GM19023 (cell line): ENCODE results near the gene DNHD1.
A peak's percentile ranks its signal among the peaks of the same experiment; 100 is the strongest.

ENCODE experiments used
- ATAC-seq: cut with Tn5 transposase; IDR thresholded peaks from one replicate; pipeline ENCODE4 v1.9.1; 2021; ENCODE audit warnings: mild to moderate bottlenecking, moderate library complexity; ENCODE audit not compliant: unreplicated experiment

Gene DNHD1

DNA sequence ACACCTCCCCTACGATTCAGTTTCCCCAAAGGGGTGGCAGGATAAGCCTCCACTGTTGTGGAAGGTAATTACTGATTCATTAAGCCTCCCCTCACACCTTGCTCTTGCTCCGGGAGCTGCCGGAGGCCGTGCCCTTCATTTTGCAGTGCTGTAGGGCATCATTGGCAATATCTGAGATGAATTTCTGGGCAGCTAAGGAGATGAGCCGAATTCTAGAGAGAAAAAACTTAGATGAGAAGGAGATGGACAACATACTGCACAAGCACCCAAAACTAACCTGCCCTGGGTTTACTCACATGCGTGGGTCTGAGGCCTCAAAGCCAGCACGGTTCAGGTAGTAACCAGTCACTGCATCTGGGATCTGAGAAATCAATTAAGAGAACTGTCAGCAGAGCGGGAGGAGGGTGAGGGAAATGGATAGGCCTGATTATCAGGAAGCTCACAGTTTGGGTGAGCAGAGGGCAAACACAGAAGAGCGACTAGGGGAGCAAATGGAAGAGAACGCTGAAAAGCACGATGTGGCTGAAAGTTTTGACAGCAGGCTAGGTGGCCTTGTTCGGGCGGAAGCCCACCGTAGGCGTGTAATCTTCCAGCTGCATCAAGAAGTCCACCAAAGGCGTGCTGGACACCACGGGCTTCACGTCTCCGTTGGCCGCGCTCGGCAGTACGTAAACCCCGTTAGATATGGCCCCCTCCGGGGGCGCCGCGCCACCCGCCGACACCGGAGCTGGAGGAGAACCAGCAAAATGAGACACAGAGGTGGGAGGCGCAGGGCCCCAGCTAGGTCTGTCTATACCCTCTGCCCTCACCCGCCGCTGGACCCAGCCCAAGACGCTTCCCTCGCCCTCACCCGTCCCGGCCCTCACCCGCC lies 114.2 kb downstream of the DNHD1 start:
- ATAC-seq, result peak; percentile 1

- peak; percentile 17 for ATAC-seq
These were observed 114.8 kb downstream of the DNHD1 start for GRCh38 chr11:6611963-6612212.

DNA sequence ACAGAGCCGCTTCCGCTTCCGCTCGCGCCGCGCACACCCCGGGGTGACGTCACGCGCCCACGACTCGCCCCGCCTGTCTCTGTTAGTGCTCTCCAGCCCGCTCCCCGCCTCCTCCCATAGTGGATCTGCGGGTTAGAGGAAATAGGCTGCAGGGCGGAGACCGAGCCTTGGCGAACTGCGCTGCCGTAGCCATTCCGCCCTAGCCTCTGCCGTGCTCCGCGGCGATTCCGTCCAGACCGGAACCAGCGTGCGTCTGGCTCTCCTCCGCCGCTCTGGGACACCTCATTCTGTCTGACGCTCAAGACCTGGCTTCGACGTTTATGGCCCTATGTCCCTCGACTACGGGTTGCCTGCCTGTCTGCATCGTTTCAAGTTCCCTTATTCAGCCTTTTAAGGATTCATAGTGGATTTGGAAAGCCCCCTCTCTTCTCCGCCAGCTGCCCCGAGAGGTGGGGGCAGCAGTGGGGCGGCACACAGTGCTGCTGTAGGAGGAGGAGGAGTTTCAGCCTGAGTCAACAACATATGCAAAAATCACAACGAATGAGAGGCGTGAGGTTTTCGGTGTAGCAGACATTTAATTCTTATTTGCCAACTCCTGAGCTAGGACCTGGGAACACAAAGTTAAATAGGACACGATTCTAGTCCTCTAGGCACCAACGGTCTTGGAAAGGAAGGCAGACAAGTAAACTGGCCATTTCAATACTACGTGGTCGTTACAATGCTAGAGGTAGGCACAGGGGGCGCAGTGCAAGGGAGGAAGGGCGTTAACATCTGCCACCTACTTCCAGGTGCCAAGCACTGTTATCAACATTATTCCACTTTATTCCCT lies 115.3 kb downstream of the DNHD1 start, which contains the start of gene TAF10:
Gene TAF10, minus strand, starts transcription at position 4 of the 829 bp plus-strand sequence. CDS start 27 bp downstream, outside the sequence.
- peak; percentile 94 for ATAC-seq

- ATAC-seq, result no peak
These were observed 116.4 kb downstream of the DNHD1 start for GRCh38 chr11:6613496-6613895.

DNA sequence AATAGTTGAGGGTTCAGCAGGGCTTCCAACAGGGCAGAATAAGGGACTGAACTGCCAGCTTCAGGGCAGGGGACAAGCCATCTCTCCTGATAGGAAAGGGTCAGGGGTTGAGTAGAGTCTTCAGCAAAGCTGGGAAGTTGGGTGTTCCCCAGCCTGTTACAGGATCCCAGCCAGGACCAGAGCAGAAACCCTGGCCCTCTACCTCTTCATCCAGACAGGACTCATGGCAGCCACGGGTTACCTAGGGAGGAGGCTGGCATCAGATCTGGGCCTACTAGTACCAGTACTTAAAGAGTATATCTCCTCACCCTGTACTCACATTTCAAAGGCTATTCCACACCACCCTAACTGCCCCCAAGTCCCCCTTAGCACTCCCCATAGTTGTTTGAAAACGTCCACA lies 117.4 kb downstream of the DNHD1 start:
- ATAC-seq, result no peak

DNA sequence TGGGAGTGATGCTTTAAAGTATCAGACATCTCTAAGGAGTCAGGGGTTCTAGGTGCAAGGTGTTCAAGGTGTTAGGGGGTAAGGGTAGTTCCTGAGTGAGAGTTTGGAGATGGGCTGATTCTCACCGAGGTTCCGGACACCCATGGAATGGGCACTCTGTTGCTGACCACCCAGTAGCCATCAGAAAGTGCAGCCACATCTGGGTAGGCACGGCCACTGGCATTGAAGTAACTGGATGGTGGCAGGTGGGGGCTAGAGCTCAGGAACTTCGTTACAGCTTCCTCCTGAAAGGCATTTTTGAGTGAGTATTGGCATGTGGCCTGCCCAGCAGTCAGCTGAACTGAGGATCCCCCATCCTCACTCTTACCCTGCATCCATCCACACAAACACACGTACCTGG lies 118.0 kb downstream of the DNHD1 start:
- no peak for ATAC-seq

DNA sequence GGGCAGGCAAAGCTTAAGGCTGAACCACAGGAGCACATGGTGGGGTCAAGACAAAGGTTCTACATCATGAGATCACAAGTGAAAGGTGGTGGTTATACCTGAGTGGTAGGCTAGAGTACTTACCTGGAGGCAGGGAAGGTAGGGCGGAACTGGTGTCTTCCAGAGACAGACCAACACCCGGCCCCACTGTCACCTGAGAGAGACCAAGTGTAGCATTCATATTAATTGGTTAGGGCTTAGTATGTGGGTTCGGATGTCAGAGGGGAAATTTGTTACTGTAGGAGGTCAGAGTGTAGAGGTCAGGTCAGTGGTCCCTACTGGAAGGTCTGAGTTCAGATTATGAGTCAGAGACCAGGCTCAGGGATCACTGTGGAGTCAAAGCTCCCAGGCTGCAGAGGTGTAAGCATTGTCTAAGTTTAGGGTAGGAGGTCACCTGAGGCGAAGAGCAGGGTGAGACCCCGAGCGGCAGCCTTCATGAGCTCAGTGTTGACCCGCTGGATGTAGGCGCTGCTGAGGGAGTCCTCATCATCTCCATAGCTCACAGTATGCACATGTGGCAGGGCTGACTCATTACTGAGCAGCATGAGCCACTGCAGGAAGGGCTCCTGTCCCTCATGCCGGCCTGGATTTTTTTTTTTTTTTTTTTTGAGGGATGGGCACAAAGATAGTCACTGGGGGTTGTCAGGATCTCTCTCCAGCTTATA lies 119.0 kb downstream of the DNHD1 start:
- ATAC-seq, result no peak

DNA sequence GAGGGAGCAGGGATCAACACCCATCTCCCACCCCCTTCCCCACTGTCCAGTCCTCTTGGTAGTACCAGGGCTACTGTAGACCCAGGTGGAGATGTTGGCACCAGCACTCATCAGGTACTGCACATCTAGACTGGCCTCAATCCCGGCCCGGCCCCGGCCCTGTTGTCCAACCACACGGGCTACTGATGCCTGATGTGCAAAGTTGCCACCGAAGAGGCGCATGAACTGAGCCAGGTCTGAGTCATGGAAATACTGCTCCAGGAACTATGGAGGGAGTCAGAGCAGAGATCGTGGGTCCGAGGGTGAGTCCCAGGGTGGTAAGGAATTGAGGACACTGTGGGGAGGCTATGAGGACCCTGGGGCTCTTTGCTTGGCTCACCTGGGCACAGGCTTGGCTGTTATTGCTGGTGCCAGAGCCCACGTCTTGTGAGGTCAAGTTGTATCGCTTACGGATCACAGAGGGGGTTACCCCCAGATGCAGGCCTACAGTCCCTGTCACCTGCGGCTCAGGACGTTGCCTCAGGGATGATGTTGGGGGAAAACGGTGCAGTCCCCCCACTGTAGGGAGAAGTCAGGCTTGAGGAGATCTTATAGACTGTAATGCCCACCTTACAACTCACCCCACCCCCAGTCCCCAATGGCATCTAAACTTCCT lies 119.6 kb downstream of the DNHD1 start:
- ATAC-seq, result no peak

DNA sequence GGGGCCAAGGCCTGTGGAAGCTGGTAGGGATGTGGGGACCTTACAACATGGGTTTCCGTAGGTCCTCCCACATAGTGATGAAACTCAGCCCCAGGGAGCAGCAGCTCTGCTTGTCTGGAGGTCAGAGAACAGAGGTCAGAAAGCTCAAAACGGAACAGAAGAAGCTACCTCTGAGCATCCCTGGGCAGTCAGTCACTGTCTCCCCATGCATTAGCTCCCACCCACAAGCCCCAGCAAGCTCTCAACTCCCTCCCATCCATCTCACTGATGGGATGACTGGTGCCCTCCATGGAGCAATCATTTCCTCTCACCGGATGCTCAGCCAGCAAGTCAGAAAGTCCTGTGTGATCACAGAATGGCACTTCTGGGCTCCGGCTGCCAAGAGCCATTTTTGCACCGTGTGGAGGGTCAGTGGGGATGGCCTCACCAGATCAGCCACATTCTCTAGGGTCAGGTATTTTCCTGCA lies 120.3 kb downstream of the DNHD1 start:
- no peak for ATAC-seq

DNA sequence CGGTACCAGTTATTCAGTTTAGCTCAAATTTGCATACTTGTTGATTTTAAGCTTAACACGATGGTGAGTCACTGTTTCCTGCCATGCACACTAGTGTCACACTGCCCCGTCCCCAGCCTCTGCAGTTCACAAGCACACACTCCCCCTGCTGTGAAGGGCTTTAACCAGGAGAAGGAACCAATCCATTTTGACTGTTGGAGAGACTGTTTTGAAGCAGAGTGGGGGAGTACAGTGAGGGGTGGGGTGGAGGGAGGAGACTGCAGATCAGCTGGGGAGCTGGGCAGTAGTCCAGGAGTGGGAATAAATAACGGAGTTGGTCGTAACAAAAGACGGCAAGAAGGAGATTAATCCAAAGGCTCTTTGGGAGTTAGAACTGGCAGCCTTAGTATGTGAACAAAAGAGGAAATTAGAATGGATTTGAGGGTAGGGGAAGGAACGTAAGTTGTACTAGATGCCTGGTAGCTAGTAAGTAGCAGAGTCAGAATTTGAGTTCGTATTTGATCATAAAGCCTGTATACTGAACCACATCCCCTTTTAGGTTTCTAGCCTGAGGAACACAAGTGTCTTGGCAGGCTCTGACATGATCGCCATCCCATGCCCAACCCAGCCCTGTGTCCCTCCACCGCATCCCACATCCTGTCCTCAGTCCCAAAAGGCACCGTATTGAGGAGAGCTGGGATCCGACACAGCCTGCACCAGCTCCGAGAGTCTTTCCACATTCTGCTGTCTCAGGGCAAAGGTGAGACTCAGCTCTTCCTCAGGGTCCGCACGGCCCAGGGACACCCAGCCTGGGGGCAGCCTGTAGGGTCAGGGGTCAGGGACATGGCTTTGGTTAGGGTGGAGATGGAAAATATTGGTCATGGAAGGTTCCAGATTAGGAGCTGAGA lies 121.3 kb downstream of the DNHD1 start:
- ATAC-seq, result peak; percentile 10

- peak; percentile 98 for ATAC-seq
These were observed 122.1 kb downstream of the DNHD1 start, which contains the start of gene TPP1 for GRCh38 chr11:6619004-6619745. TPP1 (minus strand) TSS chr11:6619422; CDS start chr11:6619400, 22 bp downstream.

GRCh38 chr11:6620636-6621035 lies 123.6 kb downstream of the DNHD1 start:
- no peak for ATAC-seq
